ENCODE data around the gene ETNK1.

DNA sequence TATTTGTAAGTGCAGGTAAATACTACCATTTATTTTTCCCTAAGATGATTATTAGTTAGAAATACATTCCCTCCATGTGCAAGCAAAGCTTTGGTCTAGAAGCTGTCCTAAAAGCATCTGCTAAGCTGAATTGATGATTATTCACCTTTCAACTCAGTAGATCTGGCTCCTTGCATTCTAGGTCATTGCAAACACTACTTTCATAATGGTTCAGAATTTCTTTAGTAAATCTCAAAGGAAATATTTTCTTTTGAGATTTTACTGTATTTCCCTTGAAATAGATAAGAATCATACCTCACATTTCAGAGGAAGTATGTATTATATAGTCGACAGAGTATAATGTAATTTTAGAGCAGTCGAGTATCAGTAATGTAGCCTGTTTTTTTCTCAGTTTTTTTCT, 2.4 kb downstream of the ETNK1 start:
- TF ChIP-seq CTCF (IDR thresholded peaks at IDR 0.05; ENCODE audit: low read length) (no peak), EZH2 (IDR thresholded peaks at IDR 0.05; ENCODE audit: borderline replicate concordance, low read length) (no peak)
